Jurkat, Clone E6-1 (cell line): ENCODE measurements around the gene GASK1A.

Source experiments
- DNase-seq: peaks from one replicate; pipeline ENCODE4 v3.0.0-alpha.2; 2011; ENCODE audit warnings: low read depth, low spot score
- H3K4me3 ChIP-seq: 2 replicates; pipeline ENCODE4 v1.5.1; 2011; ENCODE audit warnings: mild to moderate bottlenecking, low read length, control low read depth, moderate library complexity

GASK1A gene

DNA sequence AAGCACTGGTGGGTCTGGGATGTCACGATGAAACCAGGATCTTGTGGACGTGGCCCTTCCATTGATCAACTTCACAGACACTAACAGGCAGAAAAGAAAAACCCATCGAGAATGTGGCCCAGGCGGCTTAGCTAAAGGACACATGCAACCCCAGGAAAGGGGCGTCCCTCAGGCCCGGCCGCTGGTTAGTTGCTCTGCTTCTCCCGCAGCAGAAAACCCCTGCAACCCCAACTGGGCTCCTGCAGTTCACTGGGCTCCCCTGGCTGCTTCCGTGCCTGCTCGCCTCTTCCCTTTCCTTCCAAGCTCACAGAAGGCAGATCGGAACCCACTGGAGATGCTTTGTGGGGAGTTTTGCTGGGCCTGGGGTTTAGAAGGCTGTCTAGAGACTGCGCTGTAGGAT lies 1.1 kb downstream of the GASK1A start:
- peak overlapping the region; percentile 58 for H3K4me3 ChIP-seq
- no peak for DNase-seq

GRCh38 chr3:42980909-42981308 lies 1.8 kb downstream of the GASK1A start:
- no peak for DNase-seq
- H3K4me3 ChIP-seq, result no peak overlapping the region

GRCh38 chr3:42982645-42983412 lies 3.7 kb downstream of the GASK1A start:
- DNase-seq, result no peak
- H3K4me3 ChIP-seq, result no peak overlapping the region

DNA sequence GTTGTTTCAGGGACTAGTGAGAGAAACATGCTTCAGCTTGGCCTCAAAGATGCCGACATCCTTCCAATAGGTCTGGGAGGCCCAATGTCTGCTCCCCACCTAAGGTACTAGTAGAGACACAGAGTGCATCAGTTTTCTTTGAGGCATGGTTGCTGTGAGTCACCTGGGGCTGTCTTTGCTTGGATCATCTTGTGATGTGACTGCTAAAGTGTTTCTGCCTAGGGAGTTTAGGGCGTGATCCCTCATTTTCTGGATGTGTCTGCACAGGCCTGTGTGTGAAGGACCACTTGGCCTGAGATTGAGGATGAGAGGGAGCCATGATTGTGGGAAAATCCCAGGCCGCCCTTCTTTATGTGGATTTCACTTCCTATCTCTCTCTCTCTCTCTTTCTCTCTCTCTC lies 4.8 kb downstream of the GASK1A start:
- DNase-seq, result no peak
- H3K4me3 ChIP-seq, result no peak overlapping the region

GRCh38 chr3:42984701-42985100 lies 5.6 kb downstream of the GASK1A start:
- no peak overlapping the region for H3K4me3 ChIP-seq
- no peak for DNase-seq

DNA sequence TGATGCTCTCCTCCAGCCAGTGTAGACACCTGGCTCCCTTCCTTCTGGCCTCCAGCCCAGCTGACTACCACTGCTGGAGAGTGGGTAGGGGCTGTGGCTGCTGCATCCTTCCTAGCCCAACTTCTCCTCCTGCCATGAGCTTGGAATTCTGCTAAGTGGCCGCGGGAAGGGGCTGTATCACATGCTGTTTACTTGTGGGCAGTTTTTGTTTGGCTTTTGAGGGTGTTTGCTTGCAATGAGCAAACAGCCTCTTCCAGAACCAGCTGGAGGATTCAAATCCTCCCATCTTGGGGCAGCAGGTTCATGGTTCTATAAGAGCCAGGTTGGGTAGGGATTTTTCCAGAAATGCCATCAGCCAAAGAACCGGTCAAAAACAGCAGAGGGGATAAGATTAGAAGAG lies 9.0 kb downstream of the GASK1A start:
- H3K4me3 ChIP-seq, result no peak overlapping the region
- DNase-seq, result no peak

GRCh38 chr3:42988566-42988965 lies 9.5 kb downstream of the GASK1A start:
- no peak for DNase-seq
- H3K4me3 ChIP-seq, result no peak overlapping the region

DNA sequence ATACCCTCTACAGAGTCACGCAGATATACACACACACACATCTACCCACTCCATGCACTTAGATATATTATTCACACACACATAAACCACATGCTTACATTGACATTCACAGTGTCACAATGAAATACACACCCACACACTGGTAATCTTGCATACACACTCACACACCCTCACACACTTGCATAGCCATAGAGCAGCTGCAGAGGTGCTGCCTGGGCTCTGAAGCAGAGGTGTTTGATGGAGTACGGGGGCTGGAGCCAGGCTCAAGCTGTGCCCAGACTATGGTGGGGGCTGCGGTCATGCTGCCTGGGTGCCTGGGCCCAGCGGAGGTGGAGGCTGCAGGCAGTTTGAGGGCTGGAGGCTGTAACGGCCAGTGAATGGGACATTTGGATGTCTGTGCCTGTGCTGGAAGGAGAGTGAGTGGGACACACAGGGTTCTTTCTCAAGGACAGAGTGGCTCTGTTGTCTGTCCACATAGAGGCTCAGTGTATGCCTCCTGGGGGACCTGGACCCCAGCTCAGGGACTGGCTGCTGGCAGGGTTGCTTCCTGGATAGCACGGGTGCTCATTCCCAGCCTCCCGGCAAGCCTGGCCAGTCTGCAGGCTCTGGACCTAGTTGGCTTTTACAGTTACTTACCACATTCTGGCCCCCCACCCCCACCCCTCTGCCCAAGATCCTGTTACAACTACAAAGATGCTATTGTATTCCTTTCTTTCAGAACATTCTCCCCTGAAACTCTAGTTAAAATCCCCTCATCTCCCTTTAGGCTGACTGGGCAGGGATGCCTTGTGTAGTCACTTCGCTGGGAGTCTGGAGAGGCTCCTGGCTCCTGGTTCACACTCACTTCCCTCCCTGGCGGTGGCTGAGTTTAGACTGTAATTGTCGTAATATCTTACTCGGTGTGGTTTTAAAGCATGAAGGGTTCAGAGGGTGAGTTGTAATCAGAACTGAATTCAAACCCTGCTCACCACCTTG lies 12.5 kb downstream of the GASK1A start:
- H3K4me3 ChIP-seq, result no peak overlapping the region
- no peak for DNase-seq

DNA sequence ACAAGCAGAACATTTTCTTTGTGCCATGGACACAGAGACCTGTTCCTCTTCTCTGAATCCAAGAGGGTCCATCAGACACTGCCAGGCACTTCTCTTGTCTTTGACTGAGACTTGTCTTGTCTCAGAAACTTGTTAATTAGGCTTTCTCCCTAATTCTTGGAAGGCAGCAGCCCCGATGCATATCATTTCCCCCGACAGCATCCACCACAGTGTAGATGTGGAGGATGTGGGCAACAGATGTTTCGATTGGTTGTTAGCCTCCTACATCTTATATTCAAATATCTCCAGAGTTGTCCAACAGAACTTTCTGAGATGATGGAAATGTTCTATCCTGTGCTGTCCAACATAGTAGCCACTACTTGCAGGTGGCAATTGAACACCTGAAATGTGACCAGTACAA lies 15.5 kb downstream of the GASK1A start:
- DNase-seq, result no peak
- no peak overlapping the region for H3K4me3 ChIP-seq

DNA sequence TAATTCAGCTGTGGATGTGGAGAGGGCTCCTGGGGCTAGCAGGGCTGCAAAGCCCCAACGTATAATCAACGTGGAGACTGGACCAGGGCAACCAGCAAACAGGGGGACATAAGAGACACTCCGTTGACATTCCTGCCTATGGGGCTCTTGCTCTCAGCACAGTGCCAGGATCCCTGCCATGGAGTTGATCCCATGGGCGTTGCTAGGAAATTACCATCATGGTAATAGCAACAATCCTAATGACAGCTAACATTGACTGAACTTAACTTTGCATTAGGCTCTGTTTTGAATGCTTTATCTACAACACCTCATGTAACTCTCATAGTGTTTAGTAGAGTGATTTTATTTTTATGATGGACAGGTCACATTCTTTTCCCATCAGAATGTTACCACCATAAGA lies 16.9 kb downstream of the GASK1A start:
- no peak overlapping the region for H3K4me3 ChIP-seq
- DNase-seq, result no peak

DNA sequence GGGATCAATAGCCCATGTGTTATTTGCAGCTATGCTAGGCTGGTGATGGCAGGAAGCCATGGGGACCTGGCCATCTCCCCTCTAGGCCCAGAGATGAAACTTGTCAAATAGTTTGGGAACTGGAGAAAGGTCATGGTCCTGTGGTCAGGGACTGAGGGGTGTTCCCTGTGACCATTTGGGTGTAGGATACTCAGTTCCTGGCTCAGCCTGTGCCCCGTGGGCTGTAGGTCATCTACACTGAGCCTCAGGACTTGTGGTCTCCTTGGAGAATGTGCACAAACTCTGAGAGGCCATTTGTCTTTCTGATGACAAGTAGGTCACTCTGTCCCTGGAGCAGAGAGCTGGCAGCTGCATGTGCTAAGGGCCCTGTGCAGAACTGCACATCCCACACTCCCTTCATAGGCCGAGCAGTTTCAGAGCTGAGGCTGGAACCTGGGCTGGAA lies 17.5 kb downstream of the GASK1A start:
- no peak overlapping the region for H3K4me3 ChIP-seq
- no peak for DNase-seq

DNA sequence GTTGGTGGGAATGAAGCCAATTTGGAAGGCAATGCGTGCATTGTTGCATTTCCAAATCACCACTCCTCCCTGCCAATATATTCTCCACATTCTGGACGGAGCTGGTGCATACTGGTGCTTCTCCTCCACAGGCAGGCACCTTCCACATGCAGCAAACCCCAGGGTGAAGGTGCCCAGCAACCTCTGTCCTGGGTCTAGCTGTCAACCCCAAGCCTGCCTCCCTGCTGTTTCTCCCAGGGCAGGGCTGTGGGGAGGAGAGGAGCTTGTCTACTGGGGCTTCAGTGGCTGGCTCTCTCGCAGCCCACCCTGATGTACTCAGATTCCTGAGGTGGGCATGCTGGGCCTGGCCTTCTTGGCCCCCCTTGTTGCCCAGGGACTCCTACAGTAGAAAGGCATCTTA lies 20.1 kb downstream of the GASK1A start:
- no peak for DNase-seq
- H3K4me3 ChIP-seq, result no peak overlapping the region

- H3K4me3 ChIP-seq, result no peak overlapping the region
- DNase-seq, result no peak
Observed at GRCh38 chr3:42999632-43000031, 20.5 kb downstream of the GASK1A start.

DNA sequence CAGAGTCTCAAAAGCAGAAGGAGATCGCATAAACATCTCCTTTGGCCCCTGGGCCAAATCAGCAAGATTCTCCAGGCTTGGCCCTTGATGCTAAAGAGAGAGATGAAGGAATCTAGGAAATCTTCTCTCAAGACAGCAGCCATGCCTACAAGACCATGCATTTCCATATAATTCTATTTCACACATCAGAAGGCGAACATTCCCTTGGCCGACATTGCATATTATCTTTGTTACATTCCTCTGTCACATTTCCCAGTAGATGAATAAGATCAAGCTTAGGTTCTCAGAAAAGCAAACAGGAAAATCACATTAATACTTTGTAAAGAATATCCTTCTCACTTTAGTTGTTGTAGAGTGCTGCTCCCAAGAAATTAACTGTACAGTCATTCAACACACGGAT lies 21.3 kb downstream of the GASK1A start:
- H3K4me3 ChIP-seq, result no peak overlapping the region
- no peak for DNase-seq

DNA sequence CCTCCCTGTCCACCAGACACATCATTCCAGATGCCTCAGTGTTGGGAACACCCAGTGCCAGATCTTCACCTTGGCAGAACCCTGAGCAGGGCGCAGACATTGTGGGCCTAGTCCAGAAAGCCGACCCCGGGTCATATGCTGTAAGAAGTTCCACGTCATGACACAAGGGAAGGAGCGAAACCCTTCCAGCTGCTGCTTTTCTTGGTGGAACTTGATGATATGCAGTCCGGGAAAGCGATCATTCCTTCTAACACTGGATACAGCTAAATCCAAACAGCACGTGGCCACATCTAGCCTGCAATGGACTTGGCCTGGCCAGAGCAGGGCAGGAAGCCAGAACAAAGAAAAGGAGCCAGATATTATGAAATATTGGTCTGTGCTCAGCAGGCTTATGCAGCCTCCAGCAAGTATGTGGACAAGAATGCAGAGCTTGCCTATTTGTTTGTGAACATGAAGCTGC lies 22.0 kb downstream of the GASK1A start:
- DNase-seq, result no peak
- no peak overlapping the region for H3K4me3 ChIP-seq

- no peak overlapping the region for H3K4me3 ChIP-seq
- DNase-seq, result no peak
Observed at GRCh38 chr3:43001556-43002121, 22.5 kb downstream of the GASK1A start.

DNA sequence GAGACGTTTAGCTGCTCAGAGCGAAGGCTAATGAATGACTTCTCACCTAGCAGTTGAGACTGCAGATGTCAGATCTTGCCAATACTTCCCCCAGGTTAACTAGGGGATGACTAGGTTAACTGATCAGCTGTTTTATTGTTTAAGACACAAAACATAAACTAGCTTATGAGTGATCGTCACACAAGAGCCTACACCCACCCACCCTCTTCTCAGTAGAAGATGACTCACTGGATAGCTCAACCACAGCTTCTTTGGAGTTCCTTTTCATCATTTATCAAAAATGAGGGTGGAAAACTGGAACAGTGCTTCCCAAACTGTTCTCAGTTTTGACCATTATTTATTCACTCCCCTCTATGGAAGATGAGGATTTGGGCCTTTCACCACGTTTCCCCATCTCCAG lies 25.2 kb downstream of the GASK1A start:
- DNase-seq, result no peak

DNA sequence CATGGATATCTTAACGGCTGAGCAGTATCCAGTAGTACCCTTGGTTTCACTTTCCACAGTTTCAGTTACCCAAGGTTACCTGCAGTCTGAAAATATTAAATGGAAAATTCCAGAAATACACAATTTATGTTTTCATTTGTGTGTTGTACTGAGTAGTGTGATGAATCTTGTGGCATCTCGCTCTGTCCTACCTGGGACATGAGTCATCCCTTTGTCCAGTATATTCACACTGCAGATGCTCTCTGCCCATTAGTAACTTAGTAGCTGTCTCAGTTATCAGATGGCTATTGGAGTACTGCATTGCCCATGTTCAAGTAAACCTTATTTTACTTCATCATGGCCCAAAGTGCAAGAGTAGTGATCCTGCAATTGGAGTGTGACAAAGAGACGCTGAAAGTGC lies 26.1 kb downstream of the GASK1A start:
- no peak for DNase-seq
- no peak overlapping the region for H3K4me3 ChIP-seq

More for the DNA sequence above, 25.2 kb downstream of the GASK1A start:
- H3K4me3 ChIP-seq, result no peak overlapping the region

DNA sequence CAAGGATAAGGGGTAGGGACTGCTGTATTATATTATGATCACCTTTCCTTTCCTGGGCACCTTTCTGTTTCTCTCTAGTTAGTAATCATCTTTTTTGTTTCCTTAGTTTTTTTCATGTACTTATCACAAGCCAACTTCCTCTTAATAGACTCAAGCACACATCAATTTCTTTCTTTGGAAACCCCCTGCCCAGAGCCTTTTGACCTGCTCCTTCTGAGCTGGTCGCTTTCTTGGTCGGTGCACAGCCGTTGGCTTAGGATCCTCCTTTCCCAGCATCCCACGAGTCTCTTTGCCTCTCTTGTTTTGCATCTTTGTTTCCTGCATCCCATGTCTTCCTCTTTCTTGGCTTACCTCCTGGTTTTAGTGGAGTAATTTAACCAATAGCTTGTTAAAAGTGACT lies 26.9 kb downstream of the GASK1A start:
- no peak overlapping the region for H3K4me3 ChIP-seq
- DNase-seq, result no peak

DNA sequence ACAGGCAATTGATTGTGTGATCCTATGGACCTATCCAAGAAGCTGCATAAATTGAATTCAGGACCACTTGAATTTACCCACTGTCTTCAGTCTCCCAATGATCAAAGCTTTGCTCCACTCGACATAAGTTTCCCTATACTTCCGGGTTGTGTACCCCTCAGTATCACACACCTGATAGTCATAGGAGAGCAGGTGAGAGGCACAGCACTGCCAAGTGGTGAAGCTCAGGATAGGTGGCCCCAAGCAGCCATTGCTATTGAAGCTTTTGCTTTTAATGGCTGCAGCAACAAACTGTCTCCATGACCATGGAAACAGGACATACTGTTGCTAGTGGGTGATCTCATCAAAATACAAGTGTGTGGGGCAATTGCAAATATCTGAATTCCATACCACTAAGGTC lies 27.7 kb downstream of the GASK1A start:
- DNase-seq, result no peak

More for the DNA sequence above, 27.7 kb downstream of the GASK1A start:
- no peak overlapping the region for H3K4me3 ChIP-seq
